C4-2B (cell line): Measurements from ENCODE around the gene PRKD1.

Source experiments
- ZFX ChIP-seq: fragments of 450-650 bp; IDR thresholded peaks from 2 replicates; pipeline ENCODE4 v1.6.1; 2017
- TF ChIP-seq, protein P1 (sequence below): fragments of 450-650 bp; conservative IDR thresholded peaks from 2 replicates; pipeline ENCODE4 v1.5.1; 2017; ENCODE audit warnings: mild to moderate bottlenecking

GRCh38 chr14:29629839-29630238 is 297.8 kb downstream of the PRKD1 start:
- TF ChIP-seq, protein P1, sequence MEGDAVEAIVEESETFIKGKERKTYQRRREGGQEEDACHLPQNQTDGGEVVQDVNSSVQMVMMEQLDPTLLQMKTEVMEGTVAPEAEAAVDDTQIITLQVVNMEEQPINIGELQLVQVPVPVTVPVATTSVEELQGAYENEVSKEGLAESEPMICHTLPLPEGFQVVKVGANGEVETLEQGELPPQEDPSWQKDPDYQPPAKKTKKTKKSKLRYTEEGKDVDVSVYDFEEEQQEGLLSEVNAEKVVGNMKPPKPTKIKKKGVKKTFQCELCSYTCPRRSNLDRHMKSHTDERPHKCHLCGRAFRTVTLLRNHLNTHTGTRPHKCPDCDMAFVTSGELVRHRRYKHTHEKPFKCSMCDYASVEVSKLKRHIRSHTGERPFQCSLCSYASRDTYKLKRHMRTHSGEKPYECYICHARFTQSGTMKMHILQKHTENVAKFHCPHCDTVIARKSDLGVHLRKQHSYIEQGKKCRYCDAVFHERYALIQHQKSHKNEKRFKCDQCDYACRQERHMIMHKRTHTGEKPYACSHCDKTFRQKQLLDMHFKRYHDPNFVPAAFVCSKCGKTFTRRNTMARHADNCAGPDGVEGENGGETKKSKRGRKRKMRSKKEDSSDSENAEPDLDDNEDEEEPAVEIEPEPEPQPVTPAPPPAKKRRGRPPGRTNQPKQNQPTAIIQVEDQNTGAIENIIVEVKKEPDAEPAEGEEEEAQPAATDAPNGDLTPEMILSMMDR: no peak
- no peak for TF ChIP-seq ZFX
